Right atrium auricular region (tissue), 2 donors: ENCODE results near the gene SEPTIN12. TPM values are rescaled to one million over a fixed set of nuclear protein-coding genes. Genes with fewer than 3 reads are reported as not detected.

ENCODE experiments used
- DNase-seq: peaks from one replicate; pipeline ENCODE4 v3.0.0-alpha.2; 2019; ENCODE audit warnings: low spot score
- H3K27ac ChIP-seq, 2 donors: fragments of 200-600 bp; sonication (generic); 1 replicate in 1 of 2; 2 replicates in 1 of 2; pipeline ENCODE4 v1.5.1; 2016 to 2019
- H3K27me3 ChIP-seq, 2 donors: fragments of 200-600 bp; sonication (generic); one replicate each; pipeline versions ENCODE4 v1.5.1 to v1.6.0; 2017 to 2019
- H3K36me3 ChIP-seq: fragments of 200-600 bp; sonication (generic); one replicate; pipeline ENCODE4 v1.5.1; 2016
- H3K4me1 ChIP-seq, 2 donors: fragments of 200-600 bp; sonication (generic); one replicate each; pipeline versions ENCODE4 v1.5.1 to v1.6.0; 2017 to 2019
- H3K4me3 ChIP-seq, 2 donors: fragments of 200-600 bp; sonication (generic); 1 replicate in 1 of 2; 2 replicates in 1 of 2; pipeline ENCODE4 v1.5.1; 2017 to 2019; ENCODE audit warnings: mild to moderate bottlenecking in 1 of 2, moderate library complexity in 1 of 2
- H3K9me3 ChIP-seq, 2 donors: fragments of 200-600 bp; sonication (generic); one replicate each; pipeline ENCODE4 v1.5.1; 2019
- CTCF ChIP-seq, 2 donors: fragments of 200-600 bp; sonication (generic); IDR thresholded peaks; one replicate each; pipeline ENCODE4 v1.5.1; 2019; ENCODE audit warnings: antibody characterized with exemption in 2 of 2
- total RNA-seq, 2 donors: library from RNA; depleted of rRNA; stranded (reverse); fragments of >200 nt; gene quantifications; one replicate each; pipeline ENCODE4 v1.1.0, GENCODE V29; 2016

Gene SEPTIN12
- total RNA-seq, 2 donors from 2014 or later = not detected

GRCh38 chr16:4802659-4803287, 14.6 kb upstream of the SEPTIN12 start:
- peak overlapping the region; percentile 81 to 87 for H3K4me3 ChIP-seq
- TF ChIP-seq CTCF (IDR thresholded peaks at IDR 0.05) = peak in 1 of 2 donors; percentile 58
- DNase-seq = peak; percentile 94
- H3K4me1 ChIP-seq = peaks cover 0 to 47% of the 10 kb centered on the region in 2 donors
- H3K36me3 ChIP-seq = peaks cover 28% of the 10 kb centered on the region
- no peaks in the 10 kb centered on the region for H3K9me3 ChIP-seq
- no peaks in the 10 kb centered on the region for H3K27me3 ChIP-seq
- H3K27ac ChIP-seq = peak overlapping the region; percentile 88 to 94

- Histone ChIP-seq H3K27me3 (no peaks in the 10 kb centered on the region), H3K36me3 (peaks cover 28% of the 10 kb centered on the region), H3K4me3 (peak within 1 kb of the TSS; percentile 81 to 87), H3K9me3 (no peaks in the 10 kb centered on the region), H3K27ac (peak within 1 kb of the TSS; percentile 88 to 94), H3K4me1 (peaks cover 0 to 47% of the 10 kb centered on the region in 2 donors)
- peak; percentile 74 for DNase-seq
- TF ChIP-seq CTCF (IDR thresholded peaks at IDR 0.05) = no peak
Observed at GRCh38 chr16:4801962-4802658, 14.0 kb upstream of the SEPTIN12 start, which contains the start of gene ROGDI. TSS of gene ROGDI (minus strand) at chr16:4802633. CDS start at chr16:4802571, 62 bp downstream.

- no peaks in the 10 kb centered on the region for H3K9me3 ChIP-seq
- peaks cover 0 to 47% of the 10 kb centered on the region in 2 donors for H3K4me1 ChIP-seq
- peak overlapping the region; percentile 81 to 87 for H3K4me3 ChIP-seq
- DNase-seq = no peak
- TF ChIP-seq CTCF (IDR thresholded peaks at IDR 0.05) = no peak
- H3K36me3 ChIP-seq = peaks cover 26% of the 10 kb centered on the region
- peak overlapping the region; percentile 88 to 94 for H3K27ac ChIP-seq
- H3K27me3 ChIP-seq = no peaks in the 10 kb centered on the region
Observed at GRCh38 chr16:4801051-4801961, 13.2 kb upstream of the SEPTIN12 start.

GRCh38 chr16:4800290-4801041, 12.3 kb upstream of the SEPTIN12 start:
- peaks cover 0 to 44% of the 10 kb centered on the region in 2 donors for H3K4me1 ChIP-seq
- no peak overlapping the region for H3K27ac ChIP-seq
- H3K36me3 ChIP-seq = peaks cover 21% of the 10 kb centered on the region
- H3K4me3 ChIP-seq = no peak overlapping the region
- H3K27me3 ChIP-seq = no peaks in the 10 kb centered on the region
- no peak for DNase-seq
- TF ChIP-seq CTCF (IDR thresholded peaks at IDR 0.05) = no peak
- no peaks in the 10 kb centered on the region for H3K9me3 ChIP-seq
